HepG2 (cell line): Measurements from ENCODE around the gene ZNRF3. TPM values are rescaled to one million over a fixed set of nuclear protein-coding genes. Genes with fewer than 3 reads are reported as not detected.

Source experiments
- ADNP ChIP-seq: sonication (generic); formaldehyde crosslinking; IDR thresholded peaks from 2 replicates; pipeline ENCODE4 v1.4.0; 2020; ENCODE audit warnings: missing genetic modification reagents
- BRD4 ChIP-seq: sonication (generic); formaldehyde crosslinking; IDR thresholded peaks from 2 replicates; pipeline ENCODE4 v1.4.0; 2020; ENCODE audit warnings: missing genetic modification reagents
- CEBPB ChIP-seq: IDR thresholded peaks from 2 replicates; pipeline ENCODE4 v1.6.1; 2011; ENCODE audit warnings: low read depth, low read length, improper control_type of control experiment, borderline replicate concordance
- DNMT3B ChIP-seq: conservative IDR thresholded peaks from 2 replicates; pipeline ENCODE4 v1.6.1; 2016; ENCODE audit warnings: missing biosample characterization, control low read depth
- ETV5 ChIP-seq: IDR thresholded peaks from 2 replicates; pipeline ENCODE4 v1.6.1; 2018; ENCODE audit warnings: missing biosample characterization, missing genetic modification reagents, inconsistent platforms, borderline replicate concordance
- FOSL2 ChIP-seq: sonication (generic); formaldehyde crosslinking; IDR thresholded peaks from 2 replicates; pipeline ENCODE4 v1.4.0; 2020; ENCODE audit warnings: missing genetic modification reagents
- GFI1 ChIP-seq: sonication (generic); formaldehyde crosslinking; IDR thresholded peaks from 2 replicates; pipeline ENCODE4 v1.5.0; 2020; ENCODE audit warnings: missing genetic modification reagents, mild to moderate bottlenecking, borderline replicate concordance
- MXD4 ChIP-seq: IDR thresholded peaks from 2 replicates; pipeline ENCODE4 v1.6.1; 2016; ENCODE audit warnings: mild to moderate bottlenecking, missing biosample characterization, missing genetic modification reagents
- POGK ChIP-seq: sonication (generic); formaldehyde crosslinking; conservative IDR thresholded peaks from 2 replicates; pipeline ENCODE4 v1.8.0; 2022; ENCODE audit warnings: mild to moderate bottlenecking, moderate library complexity, missing genetic modification reagents
- POLR2AphosphoS5 ChIP-seq: IDR thresholded peaks from 2 replicates; pipeline ENCODE4 v1.6.1; 2012; ENCODE audit warnings: low read depth, low read length
- RBAK ChIP-seq: sonication (generic); formaldehyde crosslinking; IDR thresholded peaks from 2 replicates; pipeline ENCODE4 v1.5.1; 2020; ENCODE audit warnings: mild to moderate bottlenecking, missing genetic modification reagents
- TSC22D2 ChIP-seq: sonication (generic); formaldehyde crosslinking; IDR thresholded peaks from 2 replicates; pipeline ENCODE4 v1.5.1; 2020; ENCODE audit warnings: missing genetic modification reagents, mild to moderate bottlenecking, borderline replicate concordance
- ZBTB20 ChIP-seq: sonication (generic); formaldehyde crosslinking; IDR thresholded peaks from 2 replicates; pipeline ENCODE4 v1.8.1; 2023; ENCODE audit warnings: missing genetic modification reagents, low read depth, mild to moderate bottlenecking, borderline replicate concordance
- ZBTB33 ChIP-seq: sonication (generic); formaldehyde crosslinking; IDR thresholded peaks from 2 replicates; pipeline ENCODE4 v1.4.0; 2020; ENCODE audit warnings: missing genetic modification reagents
- ZMAT3 ChIP-seq: sonication (generic); formaldehyde crosslinking; conservative IDR thresholded peaks from 2 replicates; pipeline ENCODE4 v1.7.0; 2021; ENCODE audit warnings: missing genetic modification reagents
- ZNF567 ChIP-seq: sonication (generic); formaldehyde crosslinking; IDR thresholded peaks from 2 replicates; pipeline ENCODE4 v1.8.1; 2023; ENCODE audit warnings: mild to moderate bottlenecking, missing genetic modification reagents, borderline replicate concordance
- ZNF572 ChIP-seq: sonication (generic); formaldehyde crosslinking; IDR thresholded peaks from 2 replicates; pipeline ENCODE4 v1.5.1; 2020; ENCODE audit warnings: mild to moderate bottlenecking, missing genetic modification reagents
- ZNF737 ChIP-seq: sonication (generic); formaldehyde crosslinking; IDR thresholded peaks from 2 replicates; pipeline ENCODE4 v1.5.0; 2020; ENCODE audit warnings: missing genetic modification reagents, mild to moderate bottlenecking, borderline replicate concordance
- ZSCAN25 ChIP-seq: sonication (generic); formaldehyde crosslinking; IDR thresholded peaks from 2 replicates; pipeline ENCODE4 v1.8.0; 2022; ENCODE audit warnings: mild to moderate bottlenecking, missing genetic modification reagents
- polyA plus RNA-seq, 8 experiments: library from polyadenylated mRNA; depleted of rRNA in 3 of 8; stranded (reverse) in 7 of 8; unstranded in 1 of 8; fragments of >200 nt; fragmentation: Illumina TruSeq in 4 of 8; extraction: Trizol in 4 of 8; gene quantifications; 2 replicates each; pipeline versions ENCODE4 v1.2.1 to v1.2.3, GENCODE V29; 2011 to 2016; ENCODE audit warnings: low read depth in 4 of 8, missing spikeins in 1 of 8, mixed read lengths in 1 of 8; ENCODE audit not compliant: insufficient read depth in 1 of 8
- total RNA-seq, 5 experiments: library from RNA; depleted of rRNA; stranded (reverse); fragments of >200 nt; fragmentation: Illumina TruSeq; extraction: Trizol; gene quantifications; 2 replicates each; pipeline ENCODE4 v1.2.3, GENCODE V29; 2016; ENCODE audit warnings: low read depth in 1 of 5
- TF ChIP-seq, protein P1 (sequence below): IDR thresholded peaks from 2 replicates; pipeline ENCODE4 v1.6.1; 2016; ENCODE audit warnings: missing compliant biosample characterization, missing genetic modification reagents, borderline replicate concordance
- TF ChIP-seq, protein P2 (sequence below): sonication (generic); formaldehyde crosslinking; IDR thresholded peaks from 2 replicates; pipeline ENCODE4 v1.5.0; 2020; ENCODE audit warnings: mild to moderate bottlenecking, missing genetic modification reagents, borderline replicate concordance

Gene ZNRF3
- total and polyA plus RNA-seq, 2 of the 13 experiments (the other 11 are each of a cell fraction or from before 2014, with no cell fraction given) = 20.3 to 36.7 TPM

DNA sequence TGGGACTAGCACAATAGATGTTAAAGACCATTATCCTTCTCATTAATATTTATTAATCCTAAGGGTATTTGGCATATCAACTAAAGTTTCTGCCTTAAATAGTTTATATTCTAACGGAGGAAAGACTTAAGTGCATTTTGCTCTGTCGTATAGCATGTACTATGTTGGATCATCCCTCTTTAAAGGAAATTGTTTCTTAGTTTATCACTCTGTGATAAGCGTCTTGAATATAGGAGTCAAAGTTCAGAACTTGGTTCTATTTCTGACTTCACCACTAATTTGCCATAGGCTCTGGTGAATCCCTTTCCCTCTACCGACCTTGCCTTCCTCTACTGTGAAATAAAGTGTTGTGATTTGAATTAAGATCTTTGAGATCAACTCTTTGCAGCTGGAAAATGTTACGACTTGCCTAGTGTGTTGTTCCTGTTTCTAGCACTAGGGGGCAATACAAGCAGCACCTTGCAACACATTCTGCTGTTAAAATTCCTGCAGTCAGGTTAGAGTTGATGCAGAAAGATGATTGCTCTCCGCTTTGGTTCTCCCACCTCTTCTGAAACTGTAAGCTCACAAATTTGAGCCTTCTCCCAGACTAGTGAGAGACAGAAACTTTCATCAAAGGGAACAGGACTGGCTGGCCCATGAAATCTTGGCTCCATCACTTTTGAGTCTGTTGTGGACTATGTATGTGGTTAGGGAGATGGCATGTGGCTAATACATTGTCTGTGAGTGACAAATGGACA is 27.8 kb upstream of the ZNRF3 start (continued):
- TF ChIP-seq FOSL2 (no peak), MXD4 (CRISPR knock-in tag) (no peak), ZBTB33 (CRISPR knock-in tag) (0 out of 2 replicates have a peak, but pooled peaks have one; percentile 17), POGK (CRISPR knock-in tag) (no peak), RBAK (CRISPR knock-in tag) (no peak), TSC22D2 (no peak), BRD4 (CRISPR knock-in tag) (no peak), DNMT3B (no peak), ZMAT3 (CRISPR knock-in tag) (no peak), ZNF737 (CRISPR knock-in tag) (no peak), ZSCAN25 (CRISPR knock-in tag) (0 out of 2 replicates have a peak, but pooled peaks have one; percentile 25), ZNF567 (no peak), ZBTB20 (CRISPR knock-in tag) (peak; percentile 26; the same call in 1 of the 2 replicates), POLR2AphosphoS5 (no peak), CEBPB (peak; percentile 63), GFI1 (CRISPR knock-in tag) (no peak), ZNF572 (no peak), ETV5 (no peak), ADNP (CRISPR knock-in tag) (no peak)
- TF ChIP-seq, protein P1, sequence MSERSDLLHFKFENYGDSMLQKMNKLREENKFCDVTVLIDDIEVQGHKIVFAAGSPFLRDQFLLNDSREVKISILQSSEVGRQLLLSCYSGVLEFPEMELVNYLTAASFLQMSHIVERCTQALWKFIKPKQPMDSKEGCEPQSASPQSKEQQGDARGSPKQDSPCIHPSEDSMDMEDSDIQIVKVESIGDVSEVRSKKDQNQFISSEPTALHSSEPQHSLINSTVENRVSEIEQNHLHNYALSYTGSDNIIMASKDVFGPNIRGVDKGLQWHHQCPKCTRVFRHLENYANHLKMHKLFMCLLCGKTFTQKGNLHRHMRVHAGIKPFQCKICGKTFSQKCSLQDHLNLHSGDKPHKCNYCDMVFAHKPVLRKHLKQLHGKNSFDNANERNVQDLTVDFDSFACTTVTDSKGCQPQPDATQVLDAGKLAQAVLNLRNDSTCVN (CRISPR knock-in tag) = no peak
- TF ChIP-seq, protein P2, sequence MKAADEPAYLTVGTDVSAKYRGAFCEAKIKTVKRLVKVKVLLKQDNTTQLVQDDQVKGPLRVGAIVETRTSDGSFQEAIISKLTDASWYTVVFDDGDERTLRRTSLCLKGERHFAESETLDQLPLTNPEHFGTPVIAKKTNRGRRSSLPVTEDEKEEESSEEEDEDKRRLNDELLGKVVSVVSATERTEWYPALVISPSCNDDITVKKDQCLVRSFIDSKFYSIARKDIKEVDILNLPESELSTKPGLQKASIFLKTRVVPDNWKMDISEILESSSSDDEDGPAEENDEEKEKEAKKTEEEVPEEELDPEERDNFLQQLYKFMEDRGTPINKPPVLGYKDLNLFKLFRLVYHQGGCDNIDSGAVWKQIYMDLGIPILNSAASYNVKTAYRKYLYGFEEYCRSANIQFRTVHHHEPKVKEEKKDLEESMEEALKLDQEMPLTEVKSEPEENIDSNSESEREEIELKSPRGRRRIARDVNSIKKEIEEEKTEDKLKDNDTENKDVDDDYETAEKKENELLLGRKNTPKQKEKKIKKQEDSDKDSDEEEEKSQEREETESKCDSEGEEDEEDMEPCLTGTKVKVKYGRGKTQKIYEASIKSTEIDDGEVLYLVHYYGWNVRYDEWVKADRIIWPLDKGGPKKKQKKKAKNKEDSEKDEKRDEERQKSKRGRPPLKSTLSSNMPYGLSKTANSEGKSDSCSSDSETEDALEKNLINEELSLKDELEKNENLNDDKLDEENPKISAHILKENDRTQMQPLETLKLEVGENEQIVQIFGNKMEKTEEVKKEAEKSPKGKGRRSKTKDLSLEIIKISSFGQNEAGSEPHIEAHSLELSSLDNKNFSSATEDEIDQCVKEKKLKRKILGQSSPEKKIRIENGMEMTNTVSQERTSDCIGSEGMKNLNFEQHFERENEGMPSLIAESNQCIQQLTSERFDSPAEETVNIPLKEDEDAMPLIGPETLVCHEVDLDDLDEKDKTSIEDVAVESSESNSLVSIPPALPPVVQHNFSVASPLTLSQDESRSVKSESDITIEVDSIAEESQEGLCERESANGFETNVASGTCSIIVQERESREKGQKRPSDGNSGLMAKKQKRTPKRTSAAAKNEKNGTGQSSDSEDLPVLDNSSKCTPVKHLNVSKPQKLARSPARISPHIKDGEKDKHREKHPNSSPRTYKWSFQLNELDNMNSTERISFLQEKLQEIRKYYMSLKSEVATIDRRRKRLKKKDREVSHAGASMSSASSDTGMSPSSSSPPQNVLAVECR (CRISPR knock-in tag) = peak; percentile 30; the same call in 1 of the 2 replicates
